HG02970 (cell line): Measurements from ENCODE around the gene GCK.

Experiments used
- ATAC-seq: cut with Tn5 transposase; IDR thresholded peaks from one replicate; pipeline ENCODE4 v1.9.1; 2021; ENCODE audit warnings: mild to moderate bottlenecking, moderate library complexity, moderate number of reproducible peaks; ENCODE audit not compliant: unreplicated experiment, low FRiP score

GCK gene

DNA sequence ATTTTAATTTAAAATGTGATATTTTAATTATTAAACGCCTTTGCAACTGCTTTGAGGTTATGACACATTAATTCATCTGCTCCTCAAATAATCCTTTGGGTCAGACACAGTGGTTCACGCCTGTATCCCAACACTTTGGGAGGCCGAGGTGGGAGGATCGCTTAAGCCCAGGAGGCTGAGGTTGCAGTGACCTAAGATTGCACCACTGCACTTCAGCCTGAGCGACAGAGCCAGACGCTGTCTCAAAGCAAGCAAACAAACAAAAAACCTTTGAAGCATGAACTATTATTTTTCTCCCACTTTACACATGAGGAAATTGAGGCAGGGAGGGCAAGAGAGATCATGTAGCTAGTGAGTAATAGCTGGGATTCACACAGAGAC, 64.4 kb downstream of the GCK start:
- no peak for ATAC-seq

DNA sequence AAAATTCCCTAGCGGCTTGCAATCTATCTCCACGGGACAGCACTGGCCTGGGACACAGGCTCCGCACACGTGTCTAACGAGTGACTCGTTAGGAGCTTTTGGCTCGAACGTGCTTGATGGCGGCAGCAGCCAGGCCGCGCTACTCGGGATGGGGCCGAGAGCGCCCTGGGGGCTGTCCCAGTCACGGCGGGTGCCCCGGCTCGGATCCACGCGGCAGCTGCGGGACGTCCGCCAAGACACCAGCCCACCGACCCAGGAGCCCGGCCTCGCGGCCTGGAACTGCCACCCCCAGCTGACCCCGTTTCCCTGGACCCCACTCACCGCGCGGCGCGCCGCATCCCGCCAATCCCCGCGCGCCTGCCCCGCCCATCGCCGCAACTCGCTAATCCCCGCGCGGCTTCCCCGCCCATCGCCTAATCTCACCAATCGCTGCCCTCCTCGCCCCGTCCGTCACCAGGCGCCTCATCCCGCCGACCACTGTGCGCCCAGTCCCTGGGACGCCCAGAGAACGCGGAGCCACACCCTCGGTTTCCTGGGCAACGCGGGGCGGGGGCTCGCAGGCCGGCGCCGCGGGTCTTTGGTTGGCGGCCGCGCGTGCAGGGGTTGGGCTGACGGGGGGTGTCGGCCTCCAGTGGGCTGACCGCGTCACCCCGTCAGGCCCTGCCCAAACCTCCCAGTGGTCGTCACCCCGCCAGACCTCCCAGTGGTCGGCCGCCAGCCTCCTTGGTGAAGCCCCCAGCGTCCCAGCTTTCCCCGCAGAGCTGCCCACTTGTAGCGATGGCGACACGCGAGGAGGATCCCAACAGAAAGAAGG, 65.8 kb downstream of the GCK start, which contains the start of gene POLD2:
TSS of gene POLD2 (minus strand) at position 359 of the 814 bp plus-strand sequence. CDS start 1,495 bp downstream, outside the sequence.
- peak; percentile 98 for ATAC-seq

DNA sequence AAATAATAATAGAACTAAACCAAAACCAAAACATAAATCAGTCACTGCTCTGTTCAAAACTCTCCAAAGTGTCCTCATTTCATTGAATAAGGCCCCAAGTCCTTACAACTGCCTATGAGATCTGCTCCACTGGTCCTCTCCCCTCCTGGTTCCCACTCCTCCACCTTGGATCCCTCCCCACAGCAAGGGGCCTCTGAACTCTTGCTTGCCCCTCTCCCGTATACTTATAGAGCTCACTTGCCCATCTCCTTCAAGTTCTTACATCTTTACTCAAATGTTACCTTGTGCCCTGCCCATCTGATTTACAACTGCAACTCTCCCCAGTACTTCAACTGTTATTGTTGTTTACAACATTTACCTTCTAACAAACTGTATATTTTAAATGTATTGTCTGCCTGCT, 66.7 kb downstream of the GCK start:
- ATAC-seq: no peak

DNA sequence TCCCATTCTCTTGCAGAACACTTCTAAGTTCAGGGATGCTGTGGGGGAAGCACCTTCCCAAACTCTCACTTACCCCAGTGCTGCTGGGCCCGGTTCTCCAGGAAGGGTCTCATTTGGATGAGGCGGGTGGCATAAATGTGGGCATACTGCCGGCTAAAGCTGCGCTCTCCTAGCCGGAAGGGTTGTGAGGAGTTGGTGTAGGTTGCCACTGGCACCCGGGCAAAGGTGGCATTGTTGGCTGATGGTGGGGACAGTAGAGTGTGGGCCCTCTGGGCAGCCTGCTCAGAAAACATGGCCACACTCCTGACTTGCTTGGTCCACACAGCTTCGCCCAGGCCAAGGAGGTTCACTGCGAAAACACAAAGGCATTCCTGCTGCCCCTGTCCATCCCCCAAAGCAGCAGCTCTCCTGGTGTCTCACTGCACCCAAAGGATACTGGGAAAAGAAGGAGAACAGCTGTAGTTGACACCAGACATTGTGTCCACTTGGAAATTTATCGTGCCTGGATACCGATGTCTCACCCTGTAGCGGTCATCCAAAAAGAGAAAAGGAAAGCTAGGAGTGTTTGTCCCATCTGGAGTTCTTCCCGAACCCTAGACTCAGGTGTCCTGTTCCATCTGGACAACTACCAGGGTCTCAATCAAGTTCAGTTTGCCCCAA, 67.3 kb downstream of the GCK start:
- ATAC-seq: no peak

DNA sequence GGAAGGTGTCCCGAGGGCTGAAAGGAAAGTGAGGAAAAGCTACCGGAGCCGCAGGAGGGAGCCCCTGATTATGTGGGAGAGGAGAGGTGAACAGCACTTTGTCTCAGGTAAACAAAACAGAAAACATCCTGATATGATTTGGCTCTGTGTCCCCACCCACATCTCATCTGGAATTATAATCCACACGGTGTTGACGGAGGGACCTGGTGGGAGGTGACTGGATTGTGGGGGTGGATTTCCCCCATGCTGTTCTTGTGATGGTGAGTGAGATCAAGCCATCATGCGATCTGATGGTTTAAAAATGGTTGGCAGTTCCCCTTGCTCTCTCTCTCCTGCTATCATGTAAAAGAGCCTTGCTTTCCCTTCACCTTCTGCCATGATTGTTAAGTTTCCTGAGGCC, 68.8 kb downstream of the GCK start:
- ATAC-seq: no peak

DNA sequence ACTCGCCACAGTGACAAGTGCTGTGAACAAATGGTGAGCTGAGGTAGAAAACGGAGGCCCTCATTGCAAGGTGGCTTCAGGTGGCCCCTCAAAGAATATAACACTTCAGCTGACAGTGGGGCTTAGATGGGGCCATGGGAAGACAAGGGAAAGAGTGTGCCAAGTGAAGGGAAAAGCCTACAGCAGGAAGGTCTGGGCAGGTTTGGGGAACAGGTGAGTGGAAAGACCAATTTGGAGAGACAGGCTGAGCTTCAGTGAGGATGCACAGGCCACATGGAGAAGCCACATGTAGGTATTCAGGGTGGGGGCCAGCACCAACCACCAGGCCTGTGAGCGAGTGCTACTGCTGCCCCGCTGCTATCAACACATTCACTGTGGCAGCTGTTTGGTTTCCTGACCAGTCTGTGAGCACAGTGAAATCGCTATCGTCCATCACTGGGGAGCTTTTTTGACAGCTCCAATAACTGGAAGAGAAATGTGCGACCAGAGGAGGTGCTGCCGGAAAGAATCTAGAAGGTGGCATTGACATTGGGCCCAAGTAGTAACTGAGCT, 69.3 kb downstream of the GCK start:
- no peak for ATAC-seq

DNA sequence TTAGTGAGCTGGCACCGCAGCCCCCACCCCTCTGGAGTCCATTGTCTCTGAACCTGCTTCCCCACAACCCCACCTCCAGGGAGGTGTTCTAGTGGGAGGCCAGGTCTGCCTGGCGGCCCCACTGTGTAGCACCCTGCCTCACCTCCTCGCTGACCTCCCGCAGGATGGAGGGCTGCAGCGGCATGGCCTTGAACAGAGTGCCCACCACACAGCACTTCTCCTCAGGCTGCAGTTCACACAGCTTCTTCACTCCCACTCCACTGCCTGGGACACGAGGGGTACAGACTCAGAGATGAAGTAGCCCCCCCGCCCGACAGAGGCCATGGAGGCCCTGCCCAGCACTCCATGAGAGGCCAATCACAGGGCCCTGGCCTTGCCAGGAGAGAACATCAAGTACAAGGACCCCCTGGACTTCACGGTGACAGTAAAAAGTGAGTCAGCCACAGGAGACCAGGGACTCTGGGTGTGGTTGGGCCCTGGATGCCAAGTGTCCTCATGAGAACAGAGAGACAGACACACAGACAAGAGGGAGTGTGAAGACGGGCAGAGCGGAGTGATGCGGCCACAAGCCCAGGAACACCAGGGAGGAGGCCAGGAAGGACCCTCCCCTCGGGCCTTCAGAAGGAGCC, 71.3 kb downstream of the GCK start:
- ATAC-seq: no peak

DNA sequence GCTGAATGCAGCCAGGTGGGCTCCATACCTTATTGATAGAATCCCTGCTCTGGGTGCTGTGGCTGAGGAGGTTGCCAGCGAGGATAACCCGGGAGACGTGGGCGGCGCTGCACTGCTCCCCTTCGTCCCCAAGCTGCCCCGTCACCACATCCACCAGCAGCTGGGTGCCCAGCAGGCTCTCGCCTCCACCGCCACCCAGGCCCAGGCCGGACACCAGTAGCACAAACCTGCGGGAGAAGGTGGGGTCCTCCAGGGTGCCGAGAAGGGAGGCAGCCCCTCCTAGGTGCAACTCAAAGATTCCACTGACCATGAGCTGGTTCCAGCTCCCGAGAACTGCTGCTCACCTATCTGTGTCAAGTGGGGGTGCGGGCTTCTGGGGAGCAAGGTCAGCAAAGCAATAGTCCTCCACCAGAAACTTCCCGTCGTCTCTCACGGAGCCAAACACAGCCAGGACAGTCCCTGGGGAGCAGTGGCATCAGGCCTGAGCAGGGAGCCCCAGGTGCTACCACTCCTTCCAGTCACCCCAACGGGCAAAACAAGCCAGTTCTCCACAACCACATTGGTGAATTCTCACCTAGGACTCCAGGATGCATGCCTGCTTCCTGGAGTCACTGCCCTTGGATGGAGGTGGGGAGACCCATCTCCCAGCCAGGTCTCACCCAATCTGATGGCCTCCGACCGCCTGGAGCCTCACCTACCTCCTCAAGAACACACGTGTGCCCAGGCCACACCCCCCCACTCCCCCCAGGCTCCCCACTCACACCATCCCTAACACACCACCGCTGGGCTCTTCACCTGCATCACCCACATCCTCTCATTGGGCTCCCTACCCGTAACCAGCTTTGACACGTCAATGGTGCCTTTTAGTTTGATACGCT, 72.2 kb downstream of the GCK start:
- ATAC-seq: no peak

DNA sequence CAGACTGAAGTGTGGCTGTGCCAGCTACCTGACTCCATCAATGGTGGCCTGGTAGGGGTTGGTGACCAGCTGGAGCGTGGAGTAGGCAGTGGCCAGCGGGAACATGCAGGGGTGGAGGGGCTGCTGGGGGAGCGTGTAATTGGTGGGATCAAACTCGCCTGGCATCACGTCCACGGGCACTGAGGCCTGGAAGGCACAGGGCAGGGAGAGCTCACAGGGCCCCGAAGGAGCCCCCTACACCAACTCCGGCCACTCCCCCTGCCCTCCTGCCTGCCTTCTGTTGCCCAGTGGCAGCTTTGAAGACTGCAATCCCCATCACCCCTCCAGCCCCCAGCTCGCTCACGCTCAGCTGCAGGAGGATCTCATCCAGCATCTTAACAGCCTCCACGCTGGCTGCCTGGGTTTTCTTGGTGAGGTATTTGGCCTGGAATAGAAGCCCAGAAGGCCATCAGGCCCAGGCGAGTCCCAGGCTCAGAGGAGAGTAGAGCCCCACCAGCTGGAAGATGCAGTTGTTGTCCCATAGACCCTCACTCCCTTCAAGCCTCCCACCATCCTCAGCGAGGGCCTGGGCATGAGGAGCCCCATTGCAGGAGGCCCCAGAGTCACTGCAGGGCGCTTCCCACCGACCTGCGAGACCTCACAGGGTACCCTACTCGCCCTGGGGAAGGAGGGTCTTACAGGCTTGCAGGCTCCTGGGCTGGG, 73.0 kb downstream of the GCK start:
- ATAC-seq: no peak

DNA sequence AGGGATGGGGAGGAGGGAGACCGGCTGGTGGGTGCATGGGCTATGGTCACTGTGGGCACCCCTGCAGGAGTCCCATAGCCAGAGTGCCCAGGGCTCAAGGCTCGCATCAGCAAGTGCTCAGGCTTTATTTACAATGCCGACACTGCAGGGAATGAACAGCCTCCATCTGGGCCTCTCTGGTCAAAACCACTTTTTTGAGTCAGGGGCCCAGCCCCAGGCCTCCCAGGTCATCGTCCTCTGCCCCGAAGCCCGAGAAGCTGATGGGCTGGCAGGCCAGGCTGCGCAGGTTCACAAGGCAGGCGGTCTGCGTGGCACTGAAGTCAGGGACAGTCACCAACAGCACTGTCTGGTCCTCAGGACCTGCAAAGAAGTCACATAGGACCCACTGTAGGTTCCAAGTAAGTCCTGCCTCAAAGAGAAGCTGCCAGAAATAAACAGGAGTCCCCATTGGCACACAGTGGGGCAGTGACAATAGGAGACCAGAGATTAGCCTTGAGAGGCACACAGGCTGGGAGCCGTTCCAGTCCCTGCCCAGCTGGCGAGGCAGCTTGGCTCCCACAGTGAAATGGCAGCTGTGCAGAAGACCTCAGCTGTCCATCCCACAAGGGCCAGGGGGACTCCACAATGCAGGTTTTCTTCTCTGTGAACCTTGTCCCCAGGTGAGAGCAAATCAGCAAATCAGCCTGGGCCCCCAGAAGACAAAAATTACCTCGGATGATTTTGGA, 74.5 kb downstream of the GCK start:
- ATAC-seq: no peak

DNA sequence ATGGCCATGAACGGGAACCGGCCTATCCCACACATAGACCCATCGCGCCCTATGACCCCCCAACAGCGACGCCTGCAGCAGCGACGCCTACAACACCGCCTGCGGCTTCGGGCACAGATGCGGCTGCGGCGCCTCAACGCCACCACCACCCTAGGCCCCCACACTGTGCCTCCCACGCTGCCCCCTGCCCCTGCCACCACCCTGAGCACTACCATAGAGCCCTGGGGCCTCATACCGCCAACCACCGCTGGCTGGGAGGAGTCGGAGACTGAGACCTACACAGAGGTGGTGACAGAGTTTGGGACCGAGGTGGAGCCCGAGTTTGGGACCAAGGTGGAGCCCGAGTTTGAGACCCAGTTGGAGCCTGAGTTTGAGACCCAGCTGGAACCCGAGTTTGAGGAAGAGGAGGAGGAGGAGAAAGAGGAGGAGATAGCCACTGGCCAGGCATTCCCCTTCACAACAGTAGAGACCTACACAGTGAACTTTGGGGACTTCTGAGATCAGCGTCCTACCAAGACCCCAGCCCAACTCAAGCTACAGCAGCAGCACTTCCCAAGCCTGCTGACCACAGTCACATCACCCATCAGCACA, 75.4 kb downstream of the GCK start:
- ATAC-seq: no peak

DNA sequence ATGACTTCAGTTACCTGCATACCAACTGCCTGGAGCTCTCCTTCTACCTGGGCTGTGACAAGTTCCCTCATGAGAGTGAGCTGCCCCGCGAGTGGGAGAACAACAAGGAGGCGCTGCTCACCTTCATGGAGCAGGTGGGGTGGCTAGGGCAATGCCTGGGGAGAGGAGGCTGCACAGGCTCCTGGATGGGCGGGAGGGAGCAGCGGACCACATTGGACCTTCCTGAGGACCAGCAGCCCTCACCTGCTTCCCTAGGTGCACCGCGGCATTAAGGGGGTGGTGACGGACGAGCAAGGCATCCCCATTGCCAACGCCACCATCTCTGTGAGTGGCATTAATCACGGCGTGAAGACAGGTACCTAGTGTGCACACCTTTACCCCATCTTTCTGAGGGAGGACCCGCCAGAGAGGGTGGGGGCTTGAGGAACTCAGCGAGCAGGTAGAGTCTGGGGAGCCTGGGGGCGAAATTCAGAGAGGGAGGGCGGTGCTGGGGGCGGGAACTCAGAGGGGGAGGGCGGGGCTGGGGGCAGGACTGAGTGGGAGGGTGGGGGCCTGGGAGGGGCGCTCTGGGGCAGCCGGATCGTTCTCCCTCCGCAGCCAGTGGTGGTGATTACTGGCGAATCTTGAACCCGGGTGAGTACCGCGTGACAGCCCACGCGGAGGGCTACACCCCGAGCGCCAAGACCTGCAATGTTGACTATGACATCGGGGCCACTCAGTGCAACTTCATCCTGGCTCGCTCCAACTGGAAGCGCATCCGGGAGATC, 76.1 kb downstream of the GCK start:
- ATAC-seq: no peak

DNA sequence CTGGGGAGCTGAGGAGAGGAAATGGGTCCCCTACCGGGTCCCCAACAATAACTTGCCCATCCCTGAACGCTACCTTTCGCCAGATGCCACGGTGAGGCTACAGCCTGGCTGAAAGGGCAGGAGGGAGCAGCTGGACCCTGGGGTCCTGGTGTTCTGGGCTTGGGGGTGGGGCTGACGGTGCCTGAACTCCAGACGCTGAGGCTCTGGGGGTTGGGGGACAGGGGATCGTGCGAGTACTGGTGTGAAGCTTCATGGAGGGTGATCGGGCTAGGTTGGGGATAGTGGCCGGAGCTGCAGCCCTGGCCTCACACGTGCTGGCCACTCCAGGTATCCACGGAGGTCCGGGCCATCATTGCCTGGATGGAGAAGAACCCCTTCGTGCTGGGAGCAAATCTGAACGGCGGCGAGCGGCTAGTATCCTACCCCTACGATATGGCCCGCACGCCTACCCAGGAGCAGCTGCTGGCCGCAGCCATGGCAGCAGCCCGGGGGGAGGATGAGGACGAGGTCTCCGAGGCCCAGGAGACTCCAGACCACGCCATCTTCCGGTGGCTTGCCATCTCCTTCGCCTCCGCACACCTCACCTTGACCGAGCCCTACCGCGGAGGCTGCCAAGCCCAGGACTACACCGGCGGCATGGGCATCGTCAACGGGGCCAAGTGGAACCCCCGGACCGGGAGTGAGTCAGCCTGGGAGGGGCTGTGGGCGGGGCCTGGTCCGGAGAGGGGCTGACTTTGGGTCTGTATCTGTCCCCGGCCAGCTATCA, 76.8 kb downstream of the GCK start:
- ATAC-seq: no peak

DNA sequence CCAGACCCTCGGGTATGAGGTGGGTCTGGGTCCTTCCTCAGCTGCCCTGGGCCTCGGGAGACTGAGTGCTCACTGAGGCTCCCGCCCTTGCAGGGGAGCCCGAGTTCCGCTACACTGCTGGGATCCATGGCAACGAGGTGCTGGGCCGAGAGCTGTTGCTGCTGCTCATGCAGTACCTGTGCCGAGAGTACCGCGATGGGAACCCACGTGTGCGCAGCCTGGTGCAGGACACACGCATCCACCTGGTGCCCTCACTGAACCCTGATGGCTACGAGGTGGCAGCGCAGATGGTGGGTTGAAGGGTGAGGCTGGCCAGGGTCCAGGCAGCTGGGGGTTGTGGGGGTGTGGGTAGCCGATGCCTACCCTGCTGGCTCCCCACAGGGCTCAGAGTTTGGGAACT, 77.5 kb downstream of the GCK start:
- no peak for ATAC-seq

DNA sequence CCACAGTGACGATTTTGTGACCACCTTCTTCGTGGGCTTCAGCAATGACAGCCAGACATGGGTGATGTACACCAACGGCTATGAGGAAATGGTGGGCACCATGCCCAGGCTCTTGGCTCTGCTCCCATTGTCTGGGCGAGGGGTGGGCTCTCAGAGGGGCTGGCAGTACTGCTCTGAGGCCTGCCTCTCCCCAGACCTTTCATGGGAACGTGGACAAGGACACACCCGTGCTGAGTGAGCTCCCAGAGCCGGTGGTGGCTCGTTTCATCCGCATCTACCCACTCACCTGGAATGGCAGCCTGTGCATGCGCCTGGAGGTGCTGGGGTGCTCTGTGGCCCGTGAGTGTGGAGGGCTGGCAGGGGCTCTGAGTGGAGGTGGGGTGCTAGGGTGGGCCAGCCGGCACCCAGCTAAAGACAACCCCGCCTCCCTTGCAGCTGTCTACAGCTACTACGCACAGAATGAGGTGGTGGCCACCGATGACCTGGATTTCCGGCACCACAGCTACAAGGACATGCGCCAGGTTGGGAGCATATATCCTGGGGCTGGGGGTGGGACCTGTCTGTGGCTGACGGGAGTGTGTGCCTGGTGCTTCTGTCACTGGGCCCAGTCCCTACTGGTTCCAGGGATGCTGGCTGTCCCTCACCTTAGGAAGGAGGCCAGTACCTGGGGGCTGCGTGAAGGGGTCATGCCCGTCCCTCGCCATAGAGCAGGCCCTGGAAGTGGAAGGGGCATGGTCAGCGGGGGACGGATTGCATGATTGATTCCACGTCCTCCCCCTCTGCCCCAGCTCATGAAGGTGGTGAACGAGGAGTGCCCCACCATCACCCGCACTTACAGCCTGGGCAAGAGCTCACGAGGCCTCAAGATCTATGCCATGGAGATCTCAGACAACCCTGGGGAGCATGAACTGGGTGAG, 78.3 kb downstream of the GCK start:
- ATAC-seq: no peak

DNA sequence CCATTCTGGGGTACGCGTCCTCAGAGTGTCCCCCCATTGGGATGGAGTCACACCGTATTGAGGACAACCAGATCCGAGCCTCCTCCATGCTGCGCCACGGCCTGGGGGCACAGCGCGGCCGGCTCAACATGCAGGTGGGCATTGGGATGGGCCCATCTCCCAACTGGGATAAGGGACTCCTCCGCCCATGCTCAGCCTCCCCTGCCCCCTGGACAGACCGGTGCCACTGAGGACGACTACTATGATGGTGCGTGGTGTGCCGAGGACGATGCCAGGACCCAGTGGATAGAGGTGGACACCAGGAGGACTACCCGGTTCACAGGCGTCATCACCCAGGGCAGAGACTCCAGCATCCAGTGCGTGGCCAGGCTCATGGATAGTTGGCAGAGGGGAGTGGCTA, 79.2 kb downstream of the GCK start:
- ATAC-seq: no peak
